ENCODE data around the gene SESN3.
"Not testable (repeated sequence)": the region's sequence is repeated elsewhere in the genome, so short reads cannot be mapped to it uniquely, and the experiment has no call there.

The SESN3 gene

GRCh38 chr11:95253141-95253540 is 22.1 kb upstream of the SESN3 start:
- Histone ChIP-seq H4K20me1 (ENCODE audit: control insufficient read depth, insufficient read depth, low read depth, low read length) (no peaks in the 10 kb centered on the region), H3K9me3 (ENCODE audit: control insufficient read depth, insufficient read depth, low read length) (no peaks in the 10 kb centered on the region), H3F3A (ENCODE audit: control insufficient read depth, insufficient read depth) (peaks cover 23% of the 10 kb centered on the region), H3K9me2 (replicated peaks; ENCODE audit: control insufficient read depth, low read length) (no peaks in the 10 kb centered on the region), H3K36me3 (ENCODE audit: control insufficient read depth, low read length) (peaks cover 4% of the 10 kb centered on the region; the same call in 1 of the 2 replicates), H3K27ac (ENCODE audit: low read depth, low read length) (peak overlapping the region; percentile 70), H3K79me2 (ENCODE audit: control insufficient read depth, low read length) (no peaks in the 10 kb centered on the region), H3K4me3 (ENCODE audit: low read length) (peak overlapping the region; percentile 50), H3K4me2 (ENCODE audit: low read length) (peak overlapping the region; percentile 68), H3K4me1 (ENCODE audit: control insufficient read depth, low read length) (peaks cover 83% of the 10 kb centered on the region), H3K27me3 (ENCODE audit: control insufficient read depth, low read length) (no peaks in the 10 kb centered on the region)
- TF ChIP-seq, protein P1, sequence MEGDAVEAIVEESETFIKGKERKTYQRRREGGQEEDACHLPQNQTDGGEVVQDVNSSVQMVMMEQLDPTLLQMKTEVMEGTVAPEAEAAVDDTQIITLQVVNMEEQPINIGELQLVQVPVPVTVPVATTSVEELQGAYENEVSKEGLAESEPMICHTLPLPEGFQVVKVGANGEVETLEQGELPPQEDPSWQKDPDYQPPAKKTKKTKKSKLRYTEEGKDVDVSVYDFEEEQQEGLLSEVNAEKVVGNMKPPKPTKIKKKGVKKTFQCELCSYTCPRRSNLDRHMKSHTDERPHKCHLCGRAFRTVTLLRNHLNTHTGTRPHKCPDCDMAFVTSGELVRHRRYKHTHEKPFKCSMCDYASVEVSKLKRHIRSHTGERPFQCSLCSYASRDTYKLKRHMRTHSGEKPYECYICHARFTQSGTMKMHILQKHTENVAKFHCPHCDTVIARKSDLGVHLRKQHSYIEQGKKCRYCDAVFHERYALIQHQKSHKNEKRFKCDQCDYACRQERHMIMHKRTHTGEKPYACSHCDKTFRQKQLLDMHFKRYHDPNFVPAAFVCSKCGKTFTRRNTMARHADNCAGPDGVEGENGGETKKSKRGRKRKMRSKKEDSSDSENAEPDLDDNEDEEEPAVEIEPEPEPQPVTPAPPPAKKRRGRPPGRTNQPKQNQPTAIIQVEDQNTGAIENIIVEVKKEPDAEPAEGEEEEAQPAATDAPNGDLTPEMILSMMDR (IDR thresholded peaks at IDR 0.05; ENCODE audit: low read depth, low read length, poor library complexity, severe bottlenecking) = no peak
- TF ChIP-seq EZH2phosphoT487 (IDR thresholded peaks at IDR 0.05; ENCODE audit: borderline replicate concordance, low read length) = no peak

DNA sequence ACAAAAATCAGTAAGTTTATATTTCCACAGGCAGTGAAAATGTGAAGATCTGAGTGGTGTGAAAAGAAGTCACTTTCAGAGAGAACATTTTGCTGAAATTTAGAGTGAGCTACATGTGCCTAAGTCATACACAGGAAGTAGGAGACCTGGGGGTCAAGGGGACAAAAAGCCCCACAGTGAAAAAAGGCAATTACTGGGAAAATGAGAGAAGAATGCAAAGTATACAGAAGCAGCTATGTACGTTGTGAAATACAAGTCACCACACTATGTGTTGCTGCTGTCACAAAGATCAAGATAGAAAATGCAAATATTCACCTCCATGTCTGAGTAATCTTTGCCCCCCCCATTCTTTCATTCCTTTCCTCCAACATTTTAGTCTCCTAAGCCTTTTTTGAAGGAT is 21.6 kb upstream of the SESN3 start:
- no peaks in the 10 kb centered on the region for H3K9me3 ChIP-seq (ENCODE audit: control insufficient read depth, insufficient read depth, low read length)
- H3K36me3 ChIP-seq (ENCODE audit: control insufficient read depth, low read length) = peaks cover 4% of the 10 kb centered on the region; the same call in 1 of the 2 replicates
- peaks cover 86% of the 10 kb centered on the region for H3K4me1 ChIP-seq (ENCODE audit: control insufficient read depth, low read length)
- no peaks in the 10 kb centered on the region for H3K27me3 ChIP-seq (ENCODE audit: control insufficient read depth, low read length)
- H3K9me2 ChIP-seq (replicated peaks; ENCODE audit: control insufficient read depth, low read length) = no peaks in the 10 kb centered on the region
- H3K4me3 ChIP-seq (ENCODE audit: low read length) = peak overlapping the region; percentile 50
- H4K20me1 ChIP-seq (ENCODE audit: control insufficient read depth, insufficient read depth, low read depth, low read length) = no peaks in the 10 kb centered on the region
- peaks cover 23% of the 10 kb centered on the region for H3F3A ChIP-seq (ENCODE audit: control insufficient read depth, insufficient read depth)
- no peaks in the 10 kb centered on the region for H3K79me2 ChIP-seq (ENCODE audit: control insufficient read depth, low read length)
- peak overlapping the region; percentile 70 for H3K27ac ChIP-seq (ENCODE audit: low read depth, low read length)
- peak overlapping the region; percentile 68 for H3K4me2 ChIP-seq (ENCODE audit: low read length)
- TF ChIP-seq EZH2phosphoT487 (IDR thresholded peaks at IDR 0.05; ENCODE audit: borderline replicate concordance, low read length) = no peak
- TF ChIP-seq, protein P1 (IDR thresholded peaks at IDR 0.05; ENCODE audit: low read depth, low read length, poor library complexity, severe bottlenecking) = no peak

DNA sequence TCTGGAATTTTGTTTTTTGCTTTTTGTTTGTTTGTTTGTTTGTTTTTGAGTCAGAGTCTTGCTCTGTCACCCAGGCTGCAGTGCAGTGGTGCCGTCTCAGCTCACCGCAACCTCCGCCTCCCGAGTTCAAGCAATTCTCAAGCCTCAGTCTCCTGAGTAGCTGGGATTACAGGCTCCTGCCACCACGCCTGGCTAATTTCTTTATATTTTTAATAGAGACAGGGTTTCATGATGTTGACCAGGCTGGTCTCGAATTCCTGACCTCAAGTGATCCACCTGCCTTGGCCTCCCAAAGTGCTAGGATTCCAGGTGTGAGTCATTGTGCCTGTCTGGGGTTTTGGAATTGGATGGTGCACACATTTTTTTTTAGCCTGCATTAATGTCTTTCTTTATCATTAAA is 20.9 kb upstream of the SESN3 start:
- not testable (repeated sequence) for H3K9me3 ChIP-seq (ENCODE audit: control insufficient read depth, insufficient read depth, low read length); H3K27ac ChIP-seq (ENCODE audit: low read depth, low read length); H4K20me1 ChIP-seq (ENCODE audit: control insufficient read depth, insufficient read depth, low read depth, low read length); H3K36me3 ChIP-seq (ENCODE audit: control insufficient read depth, low read length); H3K9me2 ChIP-seq (replicated peaks; ENCODE audit: control insufficient read depth, low read length); H3K4me3 ChIP-seq (ENCODE audit: low read length); H3K27me3 ChIP-seq (ENCODE audit: control insufficient read depth, low read length); H3K79me2 ChIP-seq (ENCODE audit: control insufficient read depth, low read length)
- peak overlapping the region; percentile 68 for H3K4me2 ChIP-seq (ENCODE audit: low read length)
- H3F3A ChIP-seq (ENCODE audit: control insufficient read depth, insufficient read depth) = peaks cover 23% of the 10 kb centered on the region
- H3K4me1 ChIP-seq (ENCODE audit: control insufficient read depth, low read length) = peaks cover 79% of the 10 kb centered on the region

- Histone ChIP-seq H3K4me3 (ENCODE audit: low read length) (peak overlapping the region; percentile 36), H3F3A (ENCODE audit: control insufficient read depth, insufficient read depth) (no peaks in the 10 kb centered on the region; the same call in 1 of the 2 replicates), H3K9me3 (ENCODE audit: control insufficient read depth, insufficient read depth, low read length) (no peaks in the 10 kb centered on the region), H3K9me2 (replicated peaks; ENCODE audit: control insufficient read depth, low read length) (no peaks in the 10 kb centered on the region), H3K27me3 (ENCODE audit: control insufficient read depth, low read length) (no peaks in the 10 kb centered on the region), H3K4me2 (ENCODE audit: low read length) (peak overlapping the region; percentile 61), H3K79me2 (ENCODE audit: control insufficient read depth, low read length) (no peaks in the 10 kb centered on the region), H3K4me1 (ENCODE audit: control insufficient read depth, low read length) (peaks cover 49% of the 10 kb centered on the region), H3K27ac (ENCODE audit: low read depth, low read length) (no peak overlapping the region), H4K20me1 (ENCODE audit: control insufficient read depth, insufficient read depth, low read depth, low read length) (no peaks in the 10 kb centered on the region), H3K36me3 (ENCODE audit: control insufficient read depth, low read length) (no peaks in the 10 kb centered on the region; the same call in 1 of the 2 replicates)
- TF ChIP-seq, protein P1 (IDR thresholded peaks at IDR 0.05; ENCODE audit: low read depth, low read length, poor library complexity, severe bottlenecking) = no peak
- TF ChIP-seq EZH2phosphoT487 (IDR thresholded peaks at IDR 0.05; ENCODE audit: borderline replicate concordance, low read length) = no peak
Observed at GRCh38 chr11:95248666-95249467, 17.9 kb upstream of the SESN3 start.

Measured in DOHH2 (cell line).